ENCODE data around the gene OR5V1. TPM values are rescaled to one million over a fixed set of nuclear protein-coding genes. Genes with fewer than 3 reads are reported as not detected.

The OR5V1 gene
- total and polyA plus RNA-seq, 2 donors (not counting 1 experiment from before 2014, with no cell fraction given), result not detected

GRCh38 chr6:29395331-29395730 is 26.7 kb upstream of the OR5V1 start, which contains the start of gene OR12D2:
TSS of gene OR12D2 (plus strand) at chr6:29395631. CDS start at chr6:29396700, 1,069 bp downstream.
- ChIA-PET POLR2A (no interaction called here), CTCF (no interaction called here)
- Histone ChIP-seq H4K20me1 (ENCODE audit: control insufficient read depth, insufficient read depth, low read length, poor library complexity, severe bottlenecking) (no peaks in the 10 kb centered on the region), H3K36me3 (replicated peaks in 1 of 2; ENCODE audit: control extremely low read depth in 1 of 2, control insufficient read depth in 1 of 2, extremely low read depth in 1 of 2, insufficient read depth in 2 of 2, low read length in 1 of 2) (no peaks in the 10 kb centered on the region), H3K27me3 (replicated peaks in 1 of 4; ENCODE audit: control extremely low read depth in 1 of 4, control insufficient read depth in 3 of 4, insufficient read depth in 4 of 4, low read length in 3 of 4) (peaks cover 0 to 11% (median 1%) of the 10 kb centered on the region in 4 experiments), H3K4me1 (ENCODE audit: control insufficient read depth in 2 of 2, insufficient read depth in 2 of 2, low read length in 2 of 2) (no peaks in the 10 kb centered on the region), H3K27ac (ENCODE audit: low read length in 2 of 2) (no peak within 1 kb of the TSS), H3K4me2 (replicated peaks; ENCODE audit: low read depth, low read length, poor library complexity, severe bottlenecking) (no peak within 1 kb of the TSS), H3K4me3 (ENCODE audit: control extremely low read depth in 1 of 5, extremely low read depth in 1 of 5, insufficient read depth in 1 of 5, low read depth in 2 of 5, low read length in 4 of 5) (no peak within 1 kb of the TSS), H3K79me2 (ENCODE audit: control insufficient read depth, insufficient read depth, low read length) (no peaks in the 10 kb centered on the region), H2AFZ (ENCODE audit: insufficient read depth, low read depth, low read length, poor library complexity, severe bottlenecking) (no peak within 1 kb of the TSS), H3K9ac (ENCODE audit: low read length) (no peak within 1 kb of the TSS), H3K9me3 (ENCODE audit: control extremely low read depth in 1 of 3, control insufficient read depth in 2 of 3, insufficient read depth in 1 of 3, low read length in 2 of 3) (peaks cover 0 to 7% (median 0%) of the 10 kb centered on the region in 3 donors)
- TF ChIP-seq CTCF (IDR thresholded peaks at IDR 0.05), result no peak
- no peak for TF ChIP-seq EZH2 (IDR thresholded peaks at IDR 0.05; ENCODE audit: borderline replicate concordance, insufficient read depth, low read depth, low read length, poor library complexity, severe bottlenecking)
- Mint-ChIP-seq H3K9me3 (ENCODE audit: insufficient read depth) (no peaks in the 10 kb centered on the region), H3K4me3 (no peak within 1 kb of the TSS), H3K4me1 (no peaks in the 10 kb centered on the region), H3K27ac (no peak within 1 kb of the TSS), H3K27me3 (peaks cover 22% of the 10 kb centered on the region)
- DNase-seq (no peak), ATAC-seq (ENCODE audit: low read depth) (no peak)
- intact Hi-C loops (cut with micrococcal nuclease), result no loop called here

GRCh38 chr6:29388533-29388932 is 19.9 kb upstream of the OR5V1 start:
- Histone ChIP-seq H3K36me3 (replicated peaks in 1 of 2; ENCODE audit: control extremely low read depth in 1 of 2, control insufficient read depth in 1 of 2, extremely low read depth in 1 of 2, insufficient read depth in 2 of 2, low read length in 1 of 2) (no peaks in the 10 kb centered on the region), H2AFZ (ENCODE audit: insufficient read depth, low read depth, low read length, poor library complexity, severe bottlenecking) (no peak overlapping the region), H3K4me1 (ENCODE audit: control insufficient read depth in 2 of 2, insufficient read depth in 2 of 2, low read length in 2 of 2) (no peaks in the 10 kb centered on the region), H3K27me3 (replicated peaks in 1 of 4; ENCODE audit: control extremely low read depth in 1 of 4, control insufficient read depth in 3 of 4, insufficient read depth in 4 of 4, low read length in 3 of 4) (peaks cover 0 to 3% (median 0%) of the 10 kb centered on the region in 4 experiments), H3K4me3 (ENCODE audit: control extremely low read depth in 1 of 5, extremely low read depth in 1 of 5, insufficient read depth in 1 of 5, low read depth in 2 of 5, low read length in 4 of 5) (no peak overlapping the region), H4K20me1 (ENCODE audit: control insufficient read depth, insufficient read depth, low read length, poor library complexity, severe bottlenecking) (no peaks in the 10 kb centered on the region), H3K9ac (ENCODE audit: low read length) (no peak overlapping the region), H3K27ac (ENCODE audit: low read length in 2 of 2) (no peak overlapping the region), H3K9me3 (ENCODE audit: control extremely low read depth in 1 of 3, control insufficient read depth in 2 of 3, insufficient read depth in 1 of 3, low read length in 2 of 3) (peaks cover 0 to 7% (median 0%) of the 10 kb centered on the region in 3 donors), H3K4me2 (replicated peaks; ENCODE audit: low read depth, low read length, poor library complexity, severe bottlenecking) (no peak overlapping the region), H3K79me2 (ENCODE audit: control insufficient read depth, insufficient read depth, low read length) (no peaks in the 10 kb centered on the region)
- ChIA-PET CTCF (no interaction called here), POLR2A (no interaction called here)
- ATAC-seq (ENCODE audit: low read depth) (no peak), DNase-seq (no peak)
- intact Hi-C loops (cut with micrococcal nuclease), result no loop called here
- Mint-ChIP-seq H3K4me3 (no peak overlapping the region), H3K9me3 (ENCODE audit: insufficient read depth) (no peaks in the 10 kb centered on the region), H3K27me3 (peaks cover 28% of the 10 kb centered on the region), H3K27ac (no peak overlapping the region), H3K4me1 (no peaks in the 10 kb centered on the region)
- 43% methylated on average over 1 of the region's 4 CpGs for WGBS (ENCODE audit: insufficient coverage)
- TF ChIP-seq EZH2 (IDR thresholded peaks at IDR 0.05; ENCODE audit: borderline replicate concordance, insufficient read depth, low read depth, low read length, poor library complexity, severe bottlenecking), result no peak
- TF ChIP-seq CTCF (IDR thresholded peaks at IDR 0.05), result no peak
